Activated T-helper 1 cell treated with anti-CD3 and anti-CD28 coated beads, Interleukin-12 subunit alpha, Interleukin-12 subunit beta, Interleukin-2, Interleukin-4 antibody, amounts not matched to agents 30 ng/mL and 10 ng/mL and 1 ng/mL, durations not matched to agents 14 hours and 24 hours and 36 hours (primary cell): Measurements from ENCODE around the gene GPC3. TPM values are rescaled to one million over a fixed set of nuclear protein-coding genes. Genes with fewer than 3 reads are reported as not detected.

Experiments
- DNase-seq: peaks from one replicate; pipeline ENCODE4 v3.0.0; 2021; ENCODE audit warnings: low spot score
- H3K27ac Mint-ChIP-seq: one replicate; pipeline ENCODE4 v1.8.0; 2021; ENCODE audit warnings: mild to moderate bottlenecking, mixed read lengths
- H3K27me3 Mint-ChIP-seq: one replicate; pipeline ENCODE4 v1.8.0; 2022; ENCODE audit warnings: mild to moderate bottlenecking, moderate library complexity, mixed read lengths; ENCODE audit not compliant: insufficient read depth
- H3K36me3 Mint-ChIP-seq: one replicate; pipeline ENCODE4 v1.8.0; 2021; ENCODE audit warnings: low read depth, mixed read lengths
- H3K4me1 Mint-ChIP-seq: one replicate; pipeline ENCODE4 v1.8.0; 2021; ENCODE audit warnings: low read depth, mixed read lengths
- H3K4me3 Mint-ChIP-seq: one replicate; pipeline ENCODE4 v1.8.0; 2021; ENCODE audit warnings: mild to moderate bottlenecking, moderate library complexity, mixed read lengths
- H3K9me3 Mint-ChIP-seq: one replicate; pipeline ENCODE4 v1.8.0; 2021; ENCODE audit warnings: mixed read lengths
- intact Hi-C: fragments of 100-400 bp; cut with micrococcal nuclease; formaldehyde crosslinking; loops from one replicate; pipeline ENCODE4 v1.15.1; 2024
- total RNA-seq: library from RNA; stranded (reverse); gene quantifications from 2 replicates; pipeline ENCODE4 v1.2.3, GENCODE V29; 2022

The GPC3 gene
- total RNA-seq, 1 donor from 2014 or later, result 0.39 TPM

- H3K9me3 Mint-ChIP-seq, result peaks cover 5% of the 10 kb centered on the region
- no peak for DNase-seq
- H3K4me1 Mint-ChIP-seq, result no peaks in the 10 kb centered on the region
- no peaks in the 10 kb centered on the region for H3K36me3 Mint-ChIP-seq
- H3K4me3 Mint-ChIP-seq, result no peak overlapping the region
- no peak overlapping the region for H3K27ac Mint-ChIP-seq
- intact Hi-C loops, result no loop called here
- H3K27me3 Mint-ChIP-seq, result peaks cover 6% of the 10 kb centered on the region
These were observed 376.2 kb downstream of the GPC3 start for GRCh38 chrX:133609166-133609565.

GRCh38 chrX:133608406-133608805 is 377.0 kb downstream of the GPC3 start:
- peaks cover 6% of the 10 kb centered on the region for H3K27me3 Mint-ChIP-seq
- H3K9me3 Mint-ChIP-seq, result no peaks in the 10 kb centered on the region
- no peak for DNase-seq
- no peak overlapping the region for H3K4me3 Mint-ChIP-seq
- no peaks in the 10 kb centered on the region for H3K36me3 Mint-ChIP-seq
- H3K4me1 Mint-ChIP-seq, result no peaks in the 10 kb centered on the region
- no peak overlapping the region for H3K27ac Mint-ChIP-seq
- intact Hi-C loops, result no loop called here

GRCh38 chrX:133607419-133608348 is 377.7 kb downstream of the GPC3 start:
- DNase-seq, result no peak
- Mint-ChIP-seq H3K27ac (no peak overlapping the region), H3K4me3 (no peak overlapping the region), H3K36me3 (no peaks in the 10 kb centered on the region), H3K27me3 (peaks cover 6% of the 10 kb centered on the region), H3K9me3 (no peaks in the 10 kb centered on the region), H3K4me1 (no peaks in the 10 kb centered on the region)
- intact Hi-C loops, result no loop called here

- Mint-ChIP-seq H3K27ac (no peak overlapping the region), H3K9me3 (no peaks in the 10 kb centered on the region)
- intact Hi-C loops, result no loop called here
These were observed 378.4 kb downstream of the GPC3 start for GRCh38 chrX:133606990-133607389.

GRCh38 chrX:133604801-133605200 is 380.6 kb downstream of the GPC3 start:
- Mint-ChIP-seq H3K27me3 (peaks cover 4% of the 10 kb centered on the region), H3K9me3 (no peaks in the 10 kb centered on the region), H3K4me1 (no peaks in the 10 kb centered on the region), H3K4me3 (no peak overlapping the region), H3K27ac (no peak overlapping the region), H3K36me3 (no peaks in the 10 kb centered on the region)
- intact Hi-C loops, result no loop called here
- DNase-seq, result no peak

More at GRCh38 chrX:133606990-133607389, 378.4 kb downstream of the GPC3 start:
- no peak for DNase-seq
- Mint-ChIP-seq H3K4me1 (no peaks in the 10 kb centered on the region), H3K36me3 (no peaks in the 10 kb centered on the region), H3K27me3 (peaks cover 4% of the 10 kb centered on the region), H3K4me3 (no peak overlapping the region)

- DNase-seq, result no peak
- H3K36me3 Mint-ChIP-seq, result no peaks in the 10 kb centered on the region
- H3K9me3 Mint-ChIP-seq, result no peaks in the 10 kb centered on the region
- no peak overlapping the region for H3K4me3 Mint-ChIP-seq
- no peak overlapping the region for H3K27ac Mint-ChIP-seq
- intact Hi-C loops, result no loop called here
- H3K27me3 Mint-ChIP-seq, result peaks cover 4% of the 10 kb centered on the region
- H3K4me1 Mint-ChIP-seq, result no peaks in the 10 kb centered on the region
These were observed 382.5 kb downstream of the GPC3 start for GRCh38 chrX:133602881-133603280.

- no peaks in the 10 kb centered on the region for H3K4me1 Mint-ChIP-seq
- DNase-seq, result no peak
- H3K9me3 Mint-ChIP-seq, result no peaks in the 10 kb centered on the region
- no peak overlapping the region for H3K4me3 Mint-ChIP-seq
- no peaks in the 10 kb centered on the region for H3K36me3 Mint-ChIP-seq
- peaks cover 4% of the 10 kb centered on the region for H3K27me3 Mint-ChIP-seq
- H3K27ac Mint-ChIP-seq, result no peak overlapping the region
- intact Hi-C loops, result no loop called here
These were observed 384.3 kb downstream of the GPC3 start for GRCh38 chrX:133601116-133601515.

GRCh38 chrX:133600536-133600935 is 384.9 kb downstream of the GPC3 start:
- no peak overlapping the region for H3K27ac Mint-ChIP-seq
- peaks cover 3% of the 10 kb centered on the region for H3K27me3 Mint-ChIP-seq
- no peaks in the 10 kb centered on the region for H3K4me1 Mint-ChIP-seq
- intact Hi-C loops, result no loop called here
- H3K4me3 Mint-ChIP-seq, result no peak overlapping the region
- DNase-seq, result no peak
- no peaks in the 10 kb centered on the region for H3K36me3 Mint-ChIP-seq
- H3K9me3 Mint-ChIP-seq, result no peaks in the 10 kb centered on the region

GRCh38 chrX:133598601-133599335 is 386.6 kb downstream of the GPC3 start:
- intact Hi-C loops, result no loop called here
- no peak for DNase-seq
- Mint-ChIP-seq H3K27me3 (no peaks in the 10 kb centered on the region), H3K27ac (no peak overlapping the region), H3K4me3 (no peak overlapping the region), H3K4me1 (no peaks in the 10 kb centered on the region), H3K36me3 (no peaks in the 10 kb centered on the region), H3K9me3 (no peaks in the 10 kb centered on the region)

- Mint-ChIP-seq H3K27ac (no peak overlapping the region), H3K4me1 (no peaks in the 10 kb centered on the region), H3K4me3 (no peak overlapping the region), H3K27me3 (no peaks in the 10 kb centered on the region), H3K36me3 (no peaks in the 10 kb centered on the region), H3K9me3 (no peaks in the 10 kb centered on the region)
- no peak for DNase-seq
- intact Hi-C loops, result no loop called here
These were observed 391.2 kb downstream of the GPC3 start for GRCh38 chrX:133594156-133594555.

- no peak overlapping the region for H3K4me3 Mint-ChIP-seq
- H3K27ac Mint-ChIP-seq, result no peak overlapping the region
- no peaks in the 10 kb centered on the region for H3K9me3 Mint-ChIP-seq
- intact Hi-C loops, result no loop called here
- H3K27me3 Mint-ChIP-seq, result no peaks in the 10 kb centered on the region
- DNase-seq, result no peak
- no peaks in the 10 kb centered on the region for H3K4me1 Mint-ChIP-seq
- no peaks in the 10 kb centered on the region for H3K36me3 Mint-ChIP-seq
These were observed 391.9 kb downstream of the GPC3 start for GRCh38 chrX:133593531-133593930.

- DNase-seq, result no peak
- intact Hi-C loops, result no loop called here
- Mint-ChIP-seq H3K27me3 (no peaks in the 10 kb centered on the region), H3K27ac (no peak overlapping the region), H3K36me3 (no peaks in the 10 kb centered on the region), H3K9me3 (no peaks in the 10 kb centered on the region), H3K4me3 (no peak overlapping the region), H3K4me1 (no peaks in the 10 kb centered on the region)
These were observed 394.5 kb downstream of the GPC3 start for GRCh38 chrX:133590703-133591505.
